SJSA1 (cell line): ENCODE measurements around the gene ADCY9. TPM values are rescaled to one million over a fixed set of nuclear protein-coding genes. Genes with fewer than 3 reads are reported as not detected.
"Not testable (repeated sequence)": the region's sequence is repeated elsewhere in the genome, so short reads cannot be mapped to it uniquely, and the experiment has no call there.

ENCODE experiments used
- DNase-seq, 2 experiments: peaks; one replicate each; pipeline ENCODE4 v3.0.0-alpha.2; 2015 to 2020; ENCODE audit warnings: low spot score in 2 of 2, low read depth in 1 of 2
- H3K27ac ChIP-seq: fragments of 250-450 bp; sonication (Bioruptor Pico); 2 replicates; pipeline ENCODE4 v1.5.1; 2020; ENCODE audit warnings: mild to moderate bottlenecking, moderate library complexity
- H3K27me3 ChIP-seq: fragments of 250-450 bp; sonication (Bioruptor Pico); replicated peaks from 2 replicates; pipeline ENCODE4 v1.5.1; 2020; ENCODE audit warnings: mild to moderate bottlenecking, moderate library complexity
- H3K36me3 ChIP-seq: fragments of 250-450 bp; sonication (Bioruptor Pico); 2 replicates; pipeline ENCODE4 v1.5.1; 2020; ENCODE audit warnings: mild to moderate bottlenecking
- H3K4me1 ChIP-seq: fragments of 250-450 bp; sonication (Bioruptor Pico); replicated peaks from 2 replicates; pipeline ENCODE4 v1.6.1; 2021; ENCODE audit warnings: mild to moderate bottlenecking
- H3K4me3 ChIP-seq: fragments of 250-450 bp; sonication (Bioruptor Pico); 2 replicates; pipeline ENCODE4 v1.5.1; 2020; ENCODE audit warnings: mild to moderate bottlenecking
- H3K9me3 ChIP-seq: fragments of 250-450 bp; sonication (Bioruptor Pico); replicated peaks from 2 replicates; pipeline ENCODE4 v1.5.1; 2020; ENCODE audit warnings: mild to moderate bottlenecking
- total RNA-seq: library from RNA; depleted of rRNA; stranded (reverse); fragments of >200 nt; shearing (Covaris generic); gene quantifications from 2 replicates; pipeline ENCODE4 v1.2.3, GENCODE V29; 2014

ADCY9 gene
- total RNA-seq, 1 experiment from 2014 or later: 29.8 TPM

GRCh38 chr16:3963886-3964685, 152.2 kb downstream of the ADCY9 start:
- Histone ChIP-seq H3K9me3 (no peaks in the 10 kb centered on the region), H3K27ac (no peak overlapping the region), H3K27me3 (no peaks in the 10 kb centered on the region), H3K4me1 (peaks cover 22% of the 10 kb centered on the region), H3K36me3 (peaks cover 21% of the 10 kb centered on the region), H3K4me3 (no peak overlapping the region)
- DNase-seq: no peak

- Histone ChIP-seq H3K27ac (no peak overlapping the region), H3K4me3 (no peak overlapping the region), H3K36me3 (peaks cover 21% of the 10 kb centered on the region), H3K27me3 (no peaks in the 10 kb centered on the region), H3K4me1 (peaks cover 25% of the 10 kb centered on the region), H3K9me3 (no peaks in the 10 kb centered on the region)
- DNase-seq: no peak
These were observed 153.0 kb downstream of the ADCY9 start for GRCh38 chr16:3963203-3963602.

GRCh38 chr16:3961449-3961849, 154.8 kb downstream of the ADCY9 start:
- DNase-seq: peak in 1 of 2 experiments; percentile 36
- Histone ChIP-seq H3K4me1 (peaks cover 25% of the 10 kb centered on the region), H3K27ac (peak overlapping the region; percentile 74; the same call in 1 of the 2 replicates), H3K27me3 (no peaks in the 10 kb centered on the region), H3K36me3 (peaks cover 17% of the 10 kb centered on the region), H3K9me3 (no peaks in the 10 kb centered on the region), H3K4me3 (no peak overlapping the region)

GRCh38 chr16:3959926-3960590, 156.2 kb downstream of the ADCY9 start:
- H3K4me3 ChIP-seq: peak overlapping the region; percentile 38
- H3K9me3 ChIP-seq, H3K27me3 ChIP-seq, H3K36me3 ChIP-seq, DNase-seq: not testable (repeated sequence)
- H3K4me1 ChIP-seq: peaks cover 25% of the 10 kb centered on the region
- peak overlapping the region; percentile 74 for H3K27ac ChIP-seq

- H3K9me3 ChIP-seq: no peaks in the 10 kb centered on the region
- H3K4me1 ChIP-seq: peaks cover 29% of the 10 kb centered on the region
- no peak overlapping the region for H3K27ac ChIP-seq
- no peak overlapping the region for H3K4me3 ChIP-seq
- H3K36me3 ChIP-seq: no peaks in the 10 kb centered on the region
- H3K27me3 ChIP-seq: no peaks in the 10 kb centered on the region
- peak in 1 of 2 experiments; percentile 39 for DNase-seq
These were observed 157.1 kb downstream of the ADCY9 start for GRCh38 chr16:3959148-3959547.

- no peak for DNase-seq
- Histone ChIP-seq H3K36me3 (no peaks in the 10 kb centered on the region), H3K4me3 (no peak overlapping the region), H3K9me3 (no peaks in the 10 kb centered on the region), H3K4me1 (peaks cover 37% of the 10 kb centered on the region), H3K27me3 (no peaks in the 10 kb centered on the region), H3K27ac (no peak overlapping the region)
These were observed 158.8 kb downstream of the ADCY9 start for GRCh38 chr16:3957344-3957980.

GRCh38 chr16:3954411-3954921, 161.8 kb downstream of the ADCY9 start:
- Histone ChIP-seq H3K36me3 (no peaks in the 10 kb centered on the region), H3K4me1 (peaks cover 45% of the 10 kb centered on the region), H3K27ac (no peak overlapping the region), H3K27me3 (no peaks in the 10 kb centered on the region), H3K4me3 (no peak overlapping the region), H3K9me3 (no peaks in the 10 kb centered on the region)
- no peak for DNase-seq

GRCh38 chr16:3953728-3954410, 162.4 kb downstream of the ADCY9 start:
- no peak for DNase-seq
- H3K9me3 ChIP-seq: no peaks in the 10 kb centered on the region

GRCh38 chr16:3952737-3953131, 163.5 kb downstream of the ADCY9 start:
- no peak overlapping the region for H3K4me3 ChIP-seq
- peak; percentile 63 to 84 for DNase-seq
- H3K27ac ChIP-seq: no peak overlapping the region
- no peaks in the 10 kb centered on the region for H3K27me3 ChIP-seq
- peaks cover 48% of the 10 kb centered on the region for H3K4me1 ChIP-seq
- no peaks in the 10 kb centered on the region for H3K9me3 ChIP-seq
- H3K36me3 ChIP-seq: no peaks in the 10 kb centered on the region

More at GRCh38 chr16:3953728-3954410, 162.4 kb downstream of the ADCY9 start:
- Histone ChIP-seq H3K27ac (no peak overlapping the region), H3K4me3 (no peak overlapping the region), H3K36me3 (no peaks in the 10 kb centered on the region), H3K27me3 (no peaks in the 10 kb centered on the region), H3K4me1 (peaks cover 45% of the 10 kb centered on the region)

- DNase-seq: no peak
- Histone ChIP-seq H3K27me3 (no peaks in the 10 kb centered on the region), H3K4me1 (peaks cover 48% of the 10 kb centered on the region), H3K27ac (no peak overlapping the region), H3K4me3 (no peak overlapping the region), H3K9me3 (no peaks in the 10 kb centered on the region), H3K36me3 (no peaks in the 10 kb centered on the region)
These were observed 164.1 kb downstream of the ADCY9 start for GRCh38 chr16:3951861-3952736.

GRCh38 chr16:3951380-3951779, 164.9 kb downstream of the ADCY9 start:
- not testable (repeated sequence) for H3K27me3 ChIP-seq, DNase-seq, H3K27ac ChIP-seq, H3K9me3 ChIP-seq, H3K4me3 ChIP-seq, H3K36me3 ChIP-seq
- H3K4me1 ChIP-seq: peaks cover 54% of the 10 kb centered on the region

GRCh38 chr16:3950343-3951193, 165.7 kb downstream of the ADCY9 start:
- Histone ChIP-seq H3K4me1 (peaks cover 62% of the 10 kb centered on the region), H3K4me3 (peak overlapping the region; percentile 26), H3K27ac (peak overlapping the region; percentile 73), H3K9me3 (no peaks in the 10 kb centered on the region), H3K36me3 (no peaks in the 10 kb centered on the region), H3K27me3 (no peaks in the 10 kb centered on the region)
- DNase-seq: peak; percentile 88 to 95
